Right lobe of liver (tissue), 4 donors: ENCODE results near the gene P3H2.

Experiments used
- CTCF ChIP-seq, 4 donors: fragments of 200-600 bp in 3 of 4; fragments of 450-650 bp in 1 of 4; IDR thresholded peaks; one replicate each; pipeline versions ENCODE4 v1.5.1 to v1.8.0; 2016 to 2022; ENCODE audit warnings: antibody characterized with exemption in 4 of 4, mild to moderate bottlenecking in 2 of 4
- POLR2A ChIP-seq: fragments of 450-650 bp; IDR thresholded peaks from one replicate; pipeline ENCODE4 v1.6.1; 2017; ENCODE audit warnings: antibody characterized with exemption, mild to moderate bottlenecking
- donor health status: DM: no; HTN: no; CAD: no.
- donor health status: DM: no; HTN: no; CAD: no.
- donor health status: DM: no; HTN: yes; CAD: no.

- TF ChIP-seq CTCF (IDR thresholded peaks at IDR 0.05) (no peak), POLR2A (no peak)
Observed at GRCh38 chr3:190142041-190142440, 21.3 kb upstream of the P3H2 start.
